ENCODE results near the gene TNFRSF13B. TPM values are rescaled to one million over a fixed set of nuclear protein-coding genes. Genes with fewer than 3 reads are reported as not detected.

Gene TNFRSF13B
- total and polyA plus RNA-seq, 2 donors (not counting 1 experiment from before 2014, with no cell fraction given): not detected

DNA sequence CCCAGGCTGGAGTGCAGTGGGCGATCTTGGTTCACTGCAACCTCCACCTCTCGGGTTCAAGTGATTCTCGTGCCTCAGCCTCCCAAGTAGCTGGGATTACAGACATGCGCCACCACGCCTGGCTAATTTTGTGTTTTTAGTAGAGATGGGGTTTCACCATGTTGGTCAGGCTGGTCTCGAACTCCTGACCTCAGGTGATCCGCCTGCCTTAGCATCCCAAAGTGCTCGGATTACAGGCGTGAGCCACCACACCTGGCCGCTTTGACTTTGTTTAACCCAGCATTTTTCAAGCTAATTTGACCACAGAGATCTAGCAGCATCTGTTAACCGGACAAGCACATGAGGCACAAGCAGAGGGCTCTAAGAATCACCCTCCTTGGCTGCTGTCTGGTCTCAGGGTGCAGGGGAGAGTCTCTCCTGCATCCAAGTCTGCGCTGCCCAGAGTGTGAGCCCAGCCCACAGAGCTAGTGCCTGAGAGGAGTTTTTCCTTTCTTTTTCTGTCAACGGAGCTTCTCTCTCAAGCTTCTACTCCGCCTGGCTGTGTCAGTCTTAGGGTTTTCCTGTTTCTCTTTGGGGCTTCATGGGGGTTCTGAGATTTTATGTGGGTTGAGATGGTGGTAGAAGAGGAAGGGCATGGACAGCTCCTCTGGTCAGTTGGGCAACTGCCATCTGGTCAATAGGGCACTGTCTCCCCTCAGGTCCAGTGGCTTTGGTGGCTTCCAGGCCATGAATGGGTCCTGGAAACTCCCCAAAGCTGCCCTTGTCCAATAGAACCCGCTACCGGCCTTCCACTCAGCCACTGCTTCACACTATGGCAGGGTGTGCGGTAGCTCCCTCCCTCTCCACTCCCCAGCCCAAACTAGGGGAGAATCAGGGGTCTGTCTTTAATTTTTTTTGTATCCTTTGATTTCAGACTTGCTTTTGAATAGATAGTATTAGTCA is 59.6 kb downstream of the TNFRSF13B start:
- Histone ChIP-seq H3K9me3 (ENCODE audit: control insufficient read depth, insufficient read depth, low read depth, low read length) (no peaks in the 10 kb centered on the region), H3K27ac (ENCODE audit: insufficient read depth, low read length) (no peak overlapping the region)
- TF ChIP-seq EZH2 (IDR thresholded peaks at IDR 0.05; ENCODE audit: low read length, missing control alignments): no peak
- TF ChIP-seq, protein P1, sequence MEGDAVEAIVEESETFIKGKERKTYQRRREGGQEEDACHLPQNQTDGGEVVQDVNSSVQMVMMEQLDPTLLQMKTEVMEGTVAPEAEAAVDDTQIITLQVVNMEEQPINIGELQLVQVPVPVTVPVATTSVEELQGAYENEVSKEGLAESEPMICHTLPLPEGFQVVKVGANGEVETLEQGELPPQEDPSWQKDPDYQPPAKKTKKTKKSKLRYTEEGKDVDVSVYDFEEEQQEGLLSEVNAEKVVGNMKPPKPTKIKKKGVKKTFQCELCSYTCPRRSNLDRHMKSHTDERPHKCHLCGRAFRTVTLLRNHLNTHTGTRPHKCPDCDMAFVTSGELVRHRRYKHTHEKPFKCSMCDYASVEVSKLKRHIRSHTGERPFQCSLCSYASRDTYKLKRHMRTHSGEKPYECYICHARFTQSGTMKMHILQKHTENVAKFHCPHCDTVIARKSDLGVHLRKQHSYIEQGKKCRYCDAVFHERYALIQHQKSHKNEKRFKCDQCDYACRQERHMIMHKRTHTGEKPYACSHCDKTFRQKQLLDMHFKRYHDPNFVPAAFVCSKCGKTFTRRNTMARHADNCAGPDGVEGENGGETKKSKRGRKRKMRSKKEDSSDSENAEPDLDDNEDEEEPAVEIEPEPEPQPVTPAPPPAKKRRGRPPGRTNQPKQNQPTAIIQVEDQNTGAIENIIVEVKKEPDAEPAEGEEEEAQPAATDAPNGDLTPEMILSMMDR (conservative IDR thresholded peaks at IDR 0.05 in 1 of 2, IDR thresholded peaks at IDR 0.05 in 1 of 2; ENCODE audit: low read depth in 1 of 2, low read length in 2 of 2): no peak

DNA sequence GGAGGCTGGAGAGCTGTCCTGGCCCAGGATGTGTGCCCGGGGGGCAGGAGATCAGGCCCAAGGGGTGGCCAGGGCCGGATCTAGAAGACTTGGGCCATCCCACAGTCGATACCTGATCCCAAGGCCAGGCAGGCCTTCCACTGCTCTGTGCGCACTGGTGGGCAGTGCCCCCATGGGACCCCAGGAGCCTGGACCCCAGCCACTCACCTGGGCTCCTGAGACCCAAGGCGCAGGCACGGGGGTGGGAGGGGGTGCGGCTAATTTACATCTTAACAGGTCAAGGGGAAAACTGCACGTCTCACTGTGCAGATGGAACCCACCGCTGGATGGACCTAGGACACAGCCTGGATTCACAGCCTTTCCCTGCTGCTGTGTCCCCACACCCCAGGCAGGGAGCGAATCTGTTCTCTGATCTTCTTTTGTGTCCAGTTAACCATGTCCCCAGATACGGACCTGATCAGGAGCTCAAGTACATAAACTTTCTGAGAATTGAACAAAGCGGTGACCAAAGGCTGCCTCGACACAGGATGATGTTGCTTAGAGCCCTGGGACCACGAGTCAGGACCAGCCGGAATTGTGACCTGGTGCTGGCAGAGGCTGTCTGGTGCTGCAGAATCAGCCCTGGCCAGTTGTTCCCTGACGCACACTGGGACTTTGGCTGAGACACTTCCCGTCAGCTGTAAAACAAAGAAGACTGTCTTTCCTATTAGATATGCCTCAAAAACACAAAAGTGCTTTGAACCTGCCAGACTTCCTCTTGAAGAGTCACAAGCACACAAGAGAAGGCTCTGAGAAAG is 60.6 kb downstream of the TNFRSF13B start:
- Histone ChIP-seq H4K20me1 (ENCODE audit: control insufficient read depth, extremely low read depth, insufficient read depth, low read length) (no peaks in the 10 kb centered on the region), H3K9me3 (ENCODE audit: control insufficient read depth, insufficient read depth, low read depth, low read length) (no peaks in the 10 kb centered on the region), H3K36me3 (ENCODE audit: control insufficient read depth, insufficient read depth, low read length) (no peaks in the 10 kb centered on the region), H3K9ac (ENCODE audit: insufficient read depth, low read length) (no peak overlapping the region), H3K79me2 (ENCODE audit: control insufficient read depth, insufficient read depth, low read length) (no peaks in the 10 kb centered on the region), H3K4me1 (ENCODE audit: control insufficient read depth, extremely low read depth, insufficient read depth, low read length) (no peaks in the 10 kb centered on the region), H2AFZ (ENCODE audit: low read length) (no peak overlapping the region), H3K27ac (ENCODE audit: insufficient read depth, low read length) (no peak overlapping the region), H3K4me3 (replicated peaks in 1 of 4; ENCODE audit: control extremely low read depth in 1 of 4, insufficient read depth in 1 of 4, low read depth in 3 of 4, low read length in 4 of 4) (no peak overlapping the region), H3K27me3 (ENCODE audit: control insufficient read depth, insufficient read depth, low read length) (peaks cover 6% of the 10 kb centered on the region), H3K4me2 (ENCODE audit: extremely low read depth, insufficient read depth, low read length) (no peak overlapping the region)
- TF ChIP-seq EZH2 (IDR thresholded peaks at IDR 0.05; ENCODE audit: low read length, missing control alignments): no peak
- TF ChIP-seq, protein P1 (conservative IDR thresholded peaks at IDR 0.05 in 1 of 2, IDR thresholded peaks at IDR 0.05 in 1 of 2; ENCODE audit: low read depth in 1 of 2, low read length in 2 of 2): no peak
- peak in 1 of 2 donors; percentile 51 for DNase-seq (ENCODE audit: low read depth in 2 of 2)

More for the DNA sequence above, 59.6 kb downstream of the TNFRSF13B start:
- H3K36me3 ChIP-seq (ENCODE audit: control insufficient read depth, insufficient read depth, low read length): no peaks in the 10 kb centered on the region
- no peak overlapping the region for H2AFZ ChIP-seq (ENCODE audit: low read length)
- no peak overlapping the region for H3K4me3 ChIP-seq (replicated peaks in 1 of 4; ENCODE audit: control extremely low read depth in 1 of 4, insufficient read depth in 1 of 4, low read depth in 3 of 4, low read length in 4 of 4)
- H3K4me2 ChIP-seq (ENCODE audit: extremely low read depth, insufficient read depth, low read length): no peak overlapping the region
- H3K79me2 ChIP-seq (ENCODE audit: control insufficient read depth, insufficient read depth, low read length): no peaks in the 10 kb centered on the region
- H3K9ac ChIP-seq (ENCODE audit: insufficient read depth, low read length): no peak overlapping the region
- no peaks in the 10 kb centered on the region for H3K4me1 ChIP-seq (ENCODE audit: control insufficient read depth, extremely low read depth, insufficient read depth, low read length)
- DNase-seq (ENCODE audit: low read depth in 2 of 2): no peak
- H3K27me3 ChIP-seq (ENCODE audit: control insufficient read depth, insufficient read depth, low read length): peaks cover 6% of the 10 kb centered on the region
- H4K20me1 ChIP-seq (ENCODE audit: control insufficient read depth, extremely low read depth, insufficient read depth, low read length): no peaks in the 10 kb centered on the region

DNA sequence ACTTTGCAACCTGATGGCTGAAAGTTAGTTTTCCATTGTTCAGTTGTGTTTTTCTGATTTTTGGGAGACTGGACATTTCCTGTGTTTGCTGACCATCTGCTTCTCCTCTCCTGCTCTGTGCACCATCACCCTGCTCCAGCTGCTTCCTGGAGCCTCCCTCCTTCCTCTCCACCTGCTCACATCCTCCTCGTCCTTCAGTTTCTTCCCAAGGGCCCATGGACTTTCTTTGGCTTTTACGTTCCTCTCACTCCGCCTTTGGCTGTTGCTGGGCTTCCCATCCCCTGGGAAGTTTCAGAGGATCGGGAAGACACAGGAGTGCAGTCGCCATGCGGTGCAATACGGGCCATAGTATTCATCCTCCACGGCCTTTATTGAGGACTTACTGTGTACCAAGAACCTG is 61.6 kb downstream of the TNFRSF13B start:
- Histone ChIP-seq H3K27me3 (ENCODE audit: control insufficient read depth, insufficient read depth, low read length) (peaks cover 6% of the 10 kb centered on the region), H3K9me3 (ENCODE audit: control insufficient read depth, insufficient read depth, low read depth, low read length) (no peaks in the 10 kb centered on the region), H2AFZ (ENCODE audit: low read length) (no peak overlapping the region), H3K4me1 (ENCODE audit: control insufficient read depth, extremely low read depth, insufficient read depth, low read length) (no peaks in the 10 kb centered on the region), H3K79me2 (ENCODE audit: control insufficient read depth, insufficient read depth, low read length) (no peaks in the 10 kb centered on the region), H4K20me1 (ENCODE audit: control insufficient read depth, extremely low read depth, insufficient read depth, low read length) (no peaks in the 10 kb centered on the region), H3K4me2 (ENCODE audit: extremely low read depth, insufficient read depth, low read length) (no peak overlapping the region), H3K27ac (ENCODE audit: insufficient read depth, low read length) (no peak overlapping the region), H3K9ac (ENCODE audit: insufficient read depth, low read length) (no peak overlapping the region), H3K36me3 (ENCODE audit: control insufficient read depth, insufficient read depth, low read length) (no peaks in the 10 kb centered on the region), H3K4me3 (replicated peaks in 1 of 4; ENCODE audit: control extremely low read depth in 1 of 4, insufficient read depth in 1 of 4, low read depth in 3 of 4, low read length in 4 of 4) (no peak overlapping the region)
- no peak for TF ChIP-seq EZH2 (IDR thresholded peaks at IDR 0.05; ENCODE audit: low read length, missing control alignments)
- TF ChIP-seq, protein P1 (conservative IDR thresholded peaks at IDR 0.05 in 1 of 2, IDR thresholded peaks at IDR 0.05 in 1 of 2; ENCODE audit: low read depth in 1 of 2, low read length in 2 of 2): no peak
- no peak for DNase-seq (ENCODE audit: low read depth in 2 of 2)
